ENCODE measurements around the gene SHISAL2A. TPM values are rescaled to one million over a fixed set of nuclear protein-coding genes. Genes with fewer than 3 reads are reported as not detected.

The SHISAL2A gene
- total RNA-seq, 4 donors from 2014 or later, result not detected

DNA sequence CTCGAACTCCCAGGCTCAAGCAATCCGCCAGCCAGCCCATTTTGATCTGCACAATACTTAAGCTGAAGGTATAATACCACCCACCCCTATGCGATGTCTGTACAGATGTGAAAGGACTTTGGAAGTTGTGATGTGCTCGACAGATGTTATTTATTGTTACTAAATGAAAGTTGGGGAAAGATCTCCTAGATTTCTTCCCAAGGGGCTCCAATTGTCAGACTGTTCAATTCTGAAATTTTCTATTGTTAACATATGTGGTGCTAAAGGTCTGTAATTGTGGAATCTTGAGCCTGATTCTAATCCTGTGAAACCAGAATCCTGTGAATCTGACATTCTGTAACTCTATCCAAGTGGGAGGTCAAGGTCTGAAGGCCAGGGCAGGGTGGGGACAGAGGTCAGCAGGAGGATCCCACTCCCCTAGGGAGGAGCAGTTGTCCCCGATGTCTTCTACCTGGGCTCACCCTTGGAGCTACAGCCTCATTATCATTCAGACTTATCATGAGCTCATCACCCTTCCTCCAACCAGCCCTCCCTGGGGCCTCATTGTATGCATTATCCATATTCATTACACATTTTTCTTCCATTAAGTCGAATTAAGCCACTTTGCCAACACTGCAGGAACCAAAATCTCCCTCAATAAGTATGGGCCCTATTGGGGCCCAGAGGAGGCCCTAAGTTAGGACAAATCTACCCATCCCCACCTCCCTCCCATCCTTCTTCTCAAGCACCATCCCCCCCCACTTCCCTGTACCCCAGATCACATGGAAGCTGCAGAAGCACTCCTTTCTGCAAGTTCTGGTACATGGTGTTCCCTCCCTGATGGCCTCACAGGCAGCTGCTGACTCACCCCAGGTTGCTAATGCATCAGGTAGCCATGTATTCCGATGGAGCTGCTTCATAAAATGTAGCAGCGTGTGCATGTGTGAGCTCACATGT is 32.3 kb downstream of the SHISAL2A start:
- H3K27ac ChIP-seq, result no peak overlapping the region
- no peak for DNase-seq (ENCODE audit: low spot score in 2 of 2)

DNA sequence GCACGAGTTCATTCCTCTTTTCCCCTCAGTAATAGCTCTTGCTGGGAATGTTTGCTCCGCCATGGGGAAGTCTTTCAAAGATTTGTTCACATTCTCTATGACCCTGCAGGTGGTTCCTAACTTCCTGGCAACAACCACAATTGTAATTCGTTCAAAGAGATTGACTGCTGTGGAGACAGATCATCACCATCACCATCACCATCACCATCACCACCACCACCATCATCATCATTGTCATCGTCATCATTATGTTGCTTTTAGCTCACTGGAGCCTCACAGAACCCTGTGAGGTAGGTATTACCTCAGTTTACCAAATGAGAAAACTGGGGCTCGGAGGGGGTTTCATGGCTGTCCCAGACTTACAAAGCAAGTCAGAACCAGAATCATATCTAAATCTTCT is 34.3 kb downstream of the SHISAL2A start:
- Histone ChIP-seq H3K9me3 (no peaks in the 10 kb centered on the region), H3K36me3 (no peaks in the 10 kb centered on the region), H3K27ac (no peak overlapping the region), H3K4me3 (no peak overlapping the region), H3K27me3 (no peaks in the 10 kb centered on the region), H3K4me1 (no peaks in the 10 kb centered on the region)
- no peak for DNase-seq (ENCODE audit: low spot score in 2 of 2)
- TF ChIP-seq EP300 (IDR thresholded peaks at IDR 0.05), result no peak
- TF ChIP-seq POLR2AphosphoS5 (IDR thresholded peaks at IDR 0.05), result no peak
- TF ChIP-seq POLR2A (IDR thresholded peaks at IDR 0.05), result no peak
- TF ChIP-seq, protein P1, sequence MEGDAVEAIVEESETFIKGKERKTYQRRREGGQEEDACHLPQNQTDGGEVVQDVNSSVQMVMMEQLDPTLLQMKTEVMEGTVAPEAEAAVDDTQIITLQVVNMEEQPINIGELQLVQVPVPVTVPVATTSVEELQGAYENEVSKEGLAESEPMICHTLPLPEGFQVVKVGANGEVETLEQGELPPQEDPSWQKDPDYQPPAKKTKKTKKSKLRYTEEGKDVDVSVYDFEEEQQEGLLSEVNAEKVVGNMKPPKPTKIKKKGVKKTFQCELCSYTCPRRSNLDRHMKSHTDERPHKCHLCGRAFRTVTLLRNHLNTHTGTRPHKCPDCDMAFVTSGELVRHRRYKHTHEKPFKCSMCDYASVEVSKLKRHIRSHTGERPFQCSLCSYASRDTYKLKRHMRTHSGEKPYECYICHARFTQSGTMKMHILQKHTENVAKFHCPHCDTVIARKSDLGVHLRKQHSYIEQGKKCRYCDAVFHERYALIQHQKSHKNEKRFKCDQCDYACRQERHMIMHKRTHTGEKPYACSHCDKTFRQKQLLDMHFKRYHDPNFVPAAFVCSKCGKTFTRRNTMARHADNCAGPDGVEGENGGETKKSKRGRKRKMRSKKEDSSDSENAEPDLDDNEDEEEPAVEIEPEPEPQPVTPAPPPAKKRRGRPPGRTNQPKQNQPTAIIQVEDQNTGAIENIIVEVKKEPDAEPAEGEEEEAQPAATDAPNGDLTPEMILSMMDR (IDR thresholded peaks at IDR 0.05), result no peak
- WGBS, result 90% methylated on average over 5 of the region's 5 CpGs

More for the DNA sequence above, 32.3 kb downstream of the SHISAL2A start:
- 69% methylated on average over 8 of the region's 8 CpGs for WGBS
- no peak overlapping the region for H3K4me3 ChIP-seq
- H3K9me3 ChIP-seq, result no peaks in the 10 kb centered on the region
- no peak for TF ChIP-seq EP300 (IDR thresholded peaks at IDR 0.05)
- TF ChIP-seq, protein P1 (IDR thresholded peaks at IDR 0.05), result no peak
- TF ChIP-seq POLR2A (IDR thresholded peaks at IDR 0.05), result no peak
- TF ChIP-seq POLR2AphosphoS5 (IDR thresholded peaks at IDR 0.05), result no peak
- H3K27me3 ChIP-seq, result no peaks in the 10 kb centered on the region
- no peaks in the 10 kb centered on the region for H3K36me3 ChIP-seq
- H3K4me1 ChIP-seq, result no peaks in the 10 kb centered on the region

DNA sequence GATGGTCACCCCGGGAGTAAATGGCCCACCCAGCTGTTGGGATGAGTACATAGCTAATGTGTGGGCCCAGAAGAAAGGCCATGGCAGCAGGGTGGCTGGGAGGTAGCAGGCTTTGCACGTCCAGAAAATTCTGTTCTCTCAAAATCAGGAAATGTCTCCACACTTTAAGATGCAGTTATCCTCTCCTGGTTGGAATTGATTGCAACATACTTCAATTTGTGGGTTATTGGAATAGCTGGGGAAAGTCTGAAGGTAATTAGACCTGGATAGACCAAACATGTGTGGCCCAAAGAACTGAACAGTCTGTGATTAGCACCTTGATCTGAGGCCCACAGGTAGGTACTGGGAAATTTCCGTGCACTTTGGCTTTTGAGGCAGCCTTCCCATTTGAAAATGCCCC is 35.0 kb downstream of the SHISAL2A start:
- H3K4me1 ChIP-seq, result no peaks in the 10 kb centered on the region
- no peak for TF ChIP-seq POLR2AphosphoS5 (IDR thresholded peaks at IDR 0.05)
- TF ChIP-seq, protein P1 (IDR thresholded peaks at IDR 0.05), result no peak
- no peak for TF ChIP-seq EP300 (IDR thresholded peaks at IDR 0.05)
- no peak for TF ChIP-seq POLR2A (IDR thresholded peaks at IDR 0.05)

DNA sequence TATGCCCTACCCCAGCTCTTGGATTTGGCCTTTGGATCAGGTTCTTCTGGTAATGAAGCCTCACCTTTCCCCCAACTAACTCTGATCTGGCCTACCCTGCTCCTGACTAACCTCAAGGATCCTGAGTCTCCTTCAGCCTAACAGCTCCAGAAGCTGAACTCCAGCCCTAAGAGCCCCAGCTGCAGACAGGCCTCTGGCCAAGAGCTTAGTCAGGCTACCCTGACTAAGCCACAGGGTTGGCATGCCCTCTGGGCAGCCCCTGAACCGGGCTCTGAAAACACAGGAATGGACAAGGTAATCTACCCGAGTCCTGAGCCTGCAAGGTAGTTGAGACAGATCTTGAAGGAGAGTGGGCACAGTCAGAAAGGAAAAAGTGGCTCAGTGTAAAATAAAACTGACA is 35.7 kb downstream of the SHISAL2A start:
- no peak for DNase-seq (ENCODE audit: low spot score in 2 of 2)
- Histone ChIP-seq H3K9me3 (no peaks in the 10 kb centered on the region), H3K27me3 (no peaks in the 10 kb centered on the region), H3K4me3 (no peak overlapping the region), H3K27ac (no peak overlapping the region), H3K36me3 (no peaks in the 10 kb centered on the region), H3K4me1 (no peaks in the 10 kb centered on the region)
- WGBS, result 81% methylated on average over 2 of the region's 2 CpGs
- TF ChIP-seq EP300 (IDR thresholded peaks at IDR 0.05) (no peak), POLR2A (IDR thresholded peaks at IDR 0.05) (no peak), POLR2AphosphoS5 (IDR thresholded peaks at IDR 0.05) (no peak)
- TF ChIP-seq, protein P1 (IDR thresholded peaks at IDR 0.05), result no peak

More for the DNA sequence above, 35.0 kb downstream of the SHISAL2A start:
- Histone ChIP-seq H3K9me3 (no peaks in the 10 kb centered on the region), H3K36me3 (no peaks in the 10 kb centered on the region), H3K27me3 (no peaks in the 10 kb centered on the region), H3K27ac (no peak overlapping the region), H3K4me3 (no peak overlapping the region)
- DNase-seq (ENCODE audit: low spot score in 2 of 2), result no peak
- 87% methylated on average over 3 of the region's 3 CpGs for WGBS

DNA sequence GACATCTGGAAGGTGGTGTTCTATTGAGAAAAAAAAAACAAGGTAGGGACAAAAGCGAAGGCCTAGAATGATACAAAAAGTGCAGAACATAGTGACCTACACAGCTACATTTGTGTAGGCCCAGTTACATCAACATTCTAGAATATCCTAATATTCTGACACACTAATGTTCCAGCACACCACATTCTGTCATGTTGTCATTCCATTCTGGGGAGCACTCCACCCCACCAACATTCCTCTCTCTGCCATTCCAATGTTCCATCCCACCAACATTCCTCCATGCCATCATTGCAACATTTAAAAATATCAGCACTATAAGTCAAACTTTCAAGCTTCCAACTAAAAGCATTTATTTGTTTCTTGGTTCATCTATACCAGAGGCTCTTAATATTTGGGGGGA is 36.7 kb downstream of the SHISAL2A start:
- Histone ChIP-seq H3K9me3 (no peaks in the 10 kb centered on the region), H3K4me1 (no peaks in the 10 kb centered on the region), H3K27me3 (no peaks in the 10 kb centered on the region), H3K36me3 (no peaks in the 10 kb centered on the region), H3K27ac (no peak overlapping the region), H3K4me3 (no peak overlapping the region)
- no peak for TF ChIP-seq POLR2AphosphoS5 (IDR thresholded peaks at IDR 0.05)
- 96% methylated on average over 1 of the region's 1 CpG for WGBS
- DNase-seq (ENCODE audit: low spot score in 2 of 2), result no peak

Data from suprapubic skin (tissue), 4 donors.